ENCODE data around the gene RNF112.

GRCh38 chr17:19456016-19456927 is 45.2 kb downstream of the RNF112 start:
- TF ChIP-seq, protein P1, sequence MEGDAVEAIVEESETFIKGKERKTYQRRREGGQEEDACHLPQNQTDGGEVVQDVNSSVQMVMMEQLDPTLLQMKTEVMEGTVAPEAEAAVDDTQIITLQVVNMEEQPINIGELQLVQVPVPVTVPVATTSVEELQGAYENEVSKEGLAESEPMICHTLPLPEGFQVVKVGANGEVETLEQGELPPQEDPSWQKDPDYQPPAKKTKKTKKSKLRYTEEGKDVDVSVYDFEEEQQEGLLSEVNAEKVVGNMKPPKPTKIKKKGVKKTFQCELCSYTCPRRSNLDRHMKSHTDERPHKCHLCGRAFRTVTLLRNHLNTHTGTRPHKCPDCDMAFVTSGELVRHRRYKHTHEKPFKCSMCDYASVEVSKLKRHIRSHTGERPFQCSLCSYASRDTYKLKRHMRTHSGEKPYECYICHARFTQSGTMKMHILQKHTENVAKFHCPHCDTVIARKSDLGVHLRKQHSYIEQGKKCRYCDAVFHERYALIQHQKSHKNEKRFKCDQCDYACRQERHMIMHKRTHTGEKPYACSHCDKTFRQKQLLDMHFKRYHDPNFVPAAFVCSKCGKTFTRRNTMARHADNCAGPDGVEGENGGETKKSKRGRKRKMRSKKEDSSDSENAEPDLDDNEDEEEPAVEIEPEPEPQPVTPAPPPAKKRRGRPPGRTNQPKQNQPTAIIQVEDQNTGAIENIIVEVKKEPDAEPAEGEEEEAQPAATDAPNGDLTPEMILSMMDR (IDR thresholded peaks at IDR 0.05): no peak
- TF ChIP-seq POLR2A (IDR thresholded peaks at IDR 0.05): no peak

Measured in lower leg skin (tissue), 3 donors.